ENCODE measurements around the gene OMA1.

The OMA1 gene

DNA sequence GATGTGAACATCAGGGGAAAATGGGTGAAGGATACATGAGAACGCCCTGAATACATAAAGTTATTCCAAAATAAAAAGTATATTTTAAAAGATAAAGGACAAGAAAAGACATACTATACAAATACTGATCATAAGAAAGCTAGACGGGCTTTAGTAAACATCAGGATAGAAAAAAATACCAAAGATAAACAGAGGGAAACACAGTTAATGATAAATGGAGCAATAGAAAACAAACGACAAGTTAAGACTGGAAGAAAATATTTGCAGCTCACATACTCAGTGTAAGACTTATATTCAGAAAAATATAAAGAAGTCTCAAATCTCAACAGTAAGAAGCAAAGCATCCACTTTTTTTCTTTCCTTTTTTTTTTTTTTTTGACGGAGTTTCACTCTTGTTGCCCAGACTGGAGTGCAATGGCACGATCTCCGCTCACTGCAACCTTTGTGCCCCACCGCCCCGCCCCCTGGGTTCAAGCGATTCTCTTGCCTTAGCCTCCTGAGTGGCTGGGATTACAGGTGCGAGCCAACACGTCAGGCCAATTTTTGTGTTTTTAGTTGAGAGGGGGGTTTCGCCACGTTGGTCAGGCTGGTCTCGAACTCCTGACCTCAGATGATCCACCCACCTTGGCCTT lies 94.8 kb downstream of the OMA1 start (continued):
- TF ChIP-seq, protein P1, sequence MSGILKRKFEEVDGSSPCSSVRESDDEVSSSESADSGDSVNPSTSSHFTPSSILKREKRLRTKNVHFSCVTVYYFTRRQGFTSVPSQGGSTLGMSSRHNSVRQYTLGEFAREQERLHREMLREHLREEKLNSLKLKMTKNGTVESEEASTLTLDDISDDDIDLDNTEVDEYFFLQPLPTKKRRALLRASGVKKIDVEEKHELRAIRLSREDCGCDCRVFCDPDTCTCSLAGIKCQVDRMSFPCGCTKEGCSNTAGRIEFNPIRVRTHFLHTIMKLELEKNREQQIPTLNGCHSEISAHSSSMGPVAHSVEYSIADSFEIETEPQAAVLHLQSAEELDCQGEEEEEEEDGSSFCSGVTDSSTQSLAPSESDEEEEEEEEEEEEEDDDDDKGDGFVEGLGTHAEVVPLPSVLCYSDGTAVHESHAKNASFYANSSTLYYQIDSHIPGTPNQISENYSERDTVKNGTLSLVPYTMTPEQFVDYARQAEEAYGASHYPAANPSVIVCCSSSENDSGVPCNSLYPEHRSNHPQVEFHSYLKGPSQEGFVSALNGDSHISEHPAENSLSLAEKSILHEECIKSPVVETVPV (CRISPR knock-in tag; IDR thresholded peaks at IDR 0.05) = no peak
- no peak for TF ChIP-seq ARNTL (CRISPR knock-in tag; IDR thresholded peaks at IDR 0.05; ENCODE audit: borderline replicate concordance, low read depth)
- TF ChIP-seq, protein P2, sequence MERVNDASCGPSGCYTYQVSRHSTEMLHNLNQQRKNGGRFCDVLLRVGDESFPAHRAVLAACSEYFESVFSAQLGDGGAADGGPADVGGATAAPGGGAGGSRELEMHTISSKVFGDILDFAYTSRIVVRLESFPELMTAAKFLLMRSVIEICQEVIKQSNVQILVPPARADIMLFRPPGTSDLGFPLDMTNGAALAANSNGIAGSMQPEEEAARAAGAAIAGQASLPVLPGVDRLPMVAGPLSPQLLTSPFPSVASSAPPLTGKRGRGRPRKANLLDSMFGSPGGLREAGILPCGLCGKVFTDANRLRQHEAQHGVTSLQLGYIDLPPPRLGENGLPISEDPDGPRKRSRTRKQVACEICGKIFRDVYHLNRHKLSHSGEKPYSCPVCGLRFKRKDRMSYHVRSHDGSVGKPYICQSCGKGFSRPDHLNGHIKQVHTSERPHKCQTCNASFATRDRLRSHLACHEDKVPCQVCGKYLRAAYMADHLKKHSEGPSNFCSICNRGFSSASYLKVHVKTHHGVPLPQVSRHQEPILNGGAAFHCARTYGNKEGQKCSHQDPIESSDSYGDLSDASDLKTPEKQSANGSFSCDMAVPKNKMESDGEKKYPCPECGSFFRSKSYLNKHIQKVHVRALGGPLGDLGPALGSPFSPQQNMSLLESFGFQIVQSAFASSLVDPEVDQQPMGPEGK (CRISPR knock-in tag; IDR thresholded peaks at IDR 0.05; ENCODE audit: borderline replicate concordance) = no peak
- TF ChIP-seq ZNF565 (CRISPR knock-in tag; conservative IDR thresholded peaks at IDR 0.05; ENCODE audit: low read depth) = no peak
- TF ChIP-seq TCF4 (CRISPR knock-in tag; IDR thresholded peaks at IDR 0.05; ENCODE audit: borderline replicate concordance) = no peak
- TF ChIP-seq, protein P3, sequence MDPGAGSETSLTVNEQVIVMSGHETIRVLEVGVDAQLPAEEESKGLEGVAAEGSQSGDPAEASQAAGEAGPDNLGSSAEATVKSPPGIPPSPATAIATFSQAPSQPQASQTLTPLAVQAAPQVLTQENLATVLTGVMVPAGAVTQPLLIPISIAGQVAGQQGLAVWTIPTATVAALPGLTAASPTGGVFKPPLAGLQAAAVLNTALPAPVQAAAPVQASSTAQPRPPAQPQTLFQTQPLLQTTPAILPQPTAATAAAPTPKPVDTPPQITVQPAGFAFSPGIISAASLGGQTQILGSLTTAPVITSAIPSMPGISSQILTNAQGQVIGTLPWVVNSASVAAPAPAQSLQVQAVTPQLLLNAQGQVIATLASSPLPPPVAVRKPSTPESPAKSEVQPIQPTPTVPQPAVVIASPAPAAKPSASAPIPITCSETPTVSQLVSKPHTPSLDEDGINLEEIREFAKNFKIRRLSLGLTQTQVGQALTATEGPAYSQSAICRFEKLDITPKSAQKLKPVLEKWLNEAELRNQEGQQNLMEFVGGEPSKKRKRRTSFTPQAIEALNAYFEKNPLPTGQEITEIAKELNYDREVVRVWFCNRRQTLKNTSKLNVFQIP (CRISPR knock-in tag; IDR thresholded peaks at IDR 0.05; ENCODE audit: borderline replicate concordance, low read depth) = no peak
- no peak for TF ChIP-seq CSDC2 (CRISPR knock-in tag; IDR thresholded peaks at IDR 0.05)

DNA sequence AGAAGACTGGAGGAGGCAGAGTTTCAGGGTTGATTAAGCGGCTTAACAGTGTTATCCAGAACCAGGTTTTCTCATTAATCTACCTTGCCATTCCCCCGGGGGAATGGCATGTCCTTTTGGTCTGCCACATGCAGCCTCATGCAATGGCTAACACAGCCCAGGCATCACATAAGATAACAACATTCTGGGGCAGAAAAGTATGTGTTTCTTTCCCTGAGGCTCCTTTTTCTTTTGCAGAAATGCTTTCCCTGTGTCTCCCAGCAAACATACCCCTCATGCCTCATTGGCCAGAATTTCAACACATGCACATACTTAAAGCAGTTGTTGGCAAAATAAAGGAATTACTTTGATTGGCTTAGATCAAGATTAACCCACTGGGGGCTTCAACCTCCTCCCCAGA lies 98.6 kb downstream of the OMA1 start:
- no peak for ATAC-seq
- TF ChIP-seq ESRRG (CRISPR knock-in tag; IDR thresholded peaks at IDR 0.05) (no peak), ARNTL (CRISPR knock-in tag; IDR thresholded peaks at IDR 0.05; ENCODE audit: borderline replicate concordance, low read depth) (no peak), ZNF565 (CRISPR knock-in tag; conservative IDR thresholded peaks at IDR 0.05; ENCODE audit: low read depth) (no peak)
- TF ChIP-seq, protein P3 (CRISPR knock-in tag; IDR thresholded peaks at IDR 0.05; ENCODE audit: borderline replicate concordance, low read depth) = no peak

DNA sequence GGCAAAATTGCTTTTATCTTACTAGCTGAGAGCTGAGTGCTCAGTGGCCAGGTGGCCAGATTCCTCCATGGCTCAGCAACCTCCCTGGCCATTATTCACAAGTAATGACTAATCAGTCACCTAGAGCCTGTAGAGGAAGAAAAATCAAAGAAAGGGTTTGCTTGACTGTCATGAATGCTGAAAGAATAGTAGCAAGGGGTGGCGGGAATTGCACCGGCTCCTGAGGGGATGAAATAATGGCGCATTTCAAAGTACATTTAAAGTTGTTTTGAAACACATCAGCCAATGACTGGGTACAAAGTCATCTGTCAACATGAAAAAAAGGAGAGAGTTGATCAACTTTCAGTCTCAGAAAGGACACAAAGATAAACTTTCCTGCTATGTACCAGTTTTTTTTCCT lies 99.5 kb downstream of the OMA1 start:
- ATAC-seq = no peak
- TF ChIP-seq ISL1 (CRISPR knock-in tag; IDR thresholded peaks at IDR 0.05) (no peak), BACH2 (CRISPR knock-in tag; IDR thresholded peaks at IDR 0.05; ENCODE audit: borderline replicate concordance) (no peak), SNAI2 (CRISPR knock-in tag; IDR thresholded peaks at IDR 0.05) (no peak), CSDC2 (CRISPR knock-in tag; IDR thresholded peaks at IDR 0.05) (no peak), ZNF70 (CRISPR knock-in tag; IDR thresholded peaks at IDR 0.05) (no peak), ZC3H10 (CRISPR knock-in tag; IDR thresholded peaks at IDR 0.05) (no peak)
- TF ChIP-seq, protein P1 (CRISPR knock-in tag; IDR thresholded peaks at IDR 0.05) = no peak

DNA sequence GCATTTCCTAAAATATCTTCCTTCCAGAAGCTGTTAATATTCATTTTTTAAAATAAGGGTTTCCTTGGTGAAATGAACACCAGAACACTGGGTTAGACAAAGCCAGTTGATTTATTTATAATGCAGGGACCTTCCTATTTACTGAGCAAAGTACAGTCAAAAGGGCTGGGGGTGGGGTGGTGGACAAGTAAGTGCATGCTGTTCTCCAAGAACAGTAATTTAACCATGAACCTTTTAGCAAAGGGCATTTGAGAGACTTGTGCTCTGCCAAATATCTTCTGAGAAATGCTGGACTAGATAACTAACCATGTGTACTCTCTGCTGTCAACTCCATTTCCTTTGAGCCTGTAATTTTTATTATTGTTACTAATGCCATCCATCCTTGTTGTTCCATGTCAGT lies 100.2 kb downstream of the OMA1 start:
- ATAC-seq = no peak
- no peak for TF ChIP-seq ZNF8 (CRISPR knock-in tag; IDR thresholded peaks at IDR 0.05)
- TF ChIP-seq ISL1 (CRISPR knock-in tag; IDR thresholded peaks at IDR 0.05) = peak; percentile 61

DNA sequence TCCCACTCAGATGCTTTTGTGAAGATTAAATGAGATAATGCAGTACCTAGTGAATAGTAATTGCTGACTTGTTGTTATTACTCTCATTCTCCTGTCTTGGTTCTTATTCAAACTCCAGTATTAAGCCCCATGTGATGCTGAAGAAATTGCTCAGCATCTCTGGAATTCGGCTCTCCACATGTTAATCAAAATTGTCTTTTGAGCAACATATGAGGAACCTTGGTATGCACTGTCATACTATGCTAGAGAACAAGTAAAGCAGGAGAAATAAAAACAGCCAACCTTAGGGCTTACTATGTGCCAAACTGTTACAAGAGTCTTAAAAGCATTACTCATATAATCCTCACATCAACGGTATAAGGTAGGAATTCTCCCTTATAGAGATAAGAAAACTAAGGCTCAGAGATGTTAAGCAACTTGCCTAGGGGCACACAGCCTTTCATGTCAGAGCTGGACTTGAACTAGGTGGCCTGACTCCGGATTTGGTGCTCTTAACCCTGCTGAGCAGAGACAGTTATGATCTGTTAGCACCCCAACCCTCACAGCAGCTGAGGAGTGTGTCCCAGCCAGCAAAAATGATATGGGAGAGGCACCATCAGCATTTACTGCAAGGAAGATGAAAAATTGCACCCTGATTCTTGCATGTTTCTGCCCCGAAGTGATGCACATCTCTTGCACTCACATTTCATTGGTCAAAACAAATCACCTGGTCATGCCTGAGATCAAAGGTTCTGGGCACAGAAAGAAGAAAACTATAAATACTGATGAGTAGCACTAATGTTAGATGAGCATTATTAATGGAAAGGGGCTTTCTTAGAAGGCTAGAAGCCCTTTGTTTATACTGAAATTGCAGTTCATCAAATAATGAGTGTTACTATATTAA lies 102.3 kb downstream of the OMA1 start:
- no peak for ATAC-seq
- TF ChIP-seq BACH2 (CRISPR knock-in tag; IDR thresholded peaks at IDR 0.05; ENCODE audit: borderline replicate concordance) (no peak), ZFP3 (CRISPR knock-in tag; IDR thresholded peaks at IDR 0.05) (no peak), RARB (CRISPR knock-in tag; IDR thresholded peaks at IDR 0.05) (no peak), TOX (CRISPR knock-in tag; IDR thresholded peaks at IDR 0.05; ENCODE audit: borderline replicate concordance) (no peak), ESRRG (CRISPR knock-in tag; IDR thresholded peaks at IDR 0.05) (no peak), ARNTL (CRISPR knock-in tag; IDR thresholded peaks at IDR 0.05; ENCODE audit: borderline replicate concordance, low read depth) (no peak), TCF4 (CRISPR knock-in tag; IDR thresholded peaks at IDR 0.05; ENCODE audit: borderline replicate concordance) (no peak)
- TF ChIP-seq, protein P4, sequence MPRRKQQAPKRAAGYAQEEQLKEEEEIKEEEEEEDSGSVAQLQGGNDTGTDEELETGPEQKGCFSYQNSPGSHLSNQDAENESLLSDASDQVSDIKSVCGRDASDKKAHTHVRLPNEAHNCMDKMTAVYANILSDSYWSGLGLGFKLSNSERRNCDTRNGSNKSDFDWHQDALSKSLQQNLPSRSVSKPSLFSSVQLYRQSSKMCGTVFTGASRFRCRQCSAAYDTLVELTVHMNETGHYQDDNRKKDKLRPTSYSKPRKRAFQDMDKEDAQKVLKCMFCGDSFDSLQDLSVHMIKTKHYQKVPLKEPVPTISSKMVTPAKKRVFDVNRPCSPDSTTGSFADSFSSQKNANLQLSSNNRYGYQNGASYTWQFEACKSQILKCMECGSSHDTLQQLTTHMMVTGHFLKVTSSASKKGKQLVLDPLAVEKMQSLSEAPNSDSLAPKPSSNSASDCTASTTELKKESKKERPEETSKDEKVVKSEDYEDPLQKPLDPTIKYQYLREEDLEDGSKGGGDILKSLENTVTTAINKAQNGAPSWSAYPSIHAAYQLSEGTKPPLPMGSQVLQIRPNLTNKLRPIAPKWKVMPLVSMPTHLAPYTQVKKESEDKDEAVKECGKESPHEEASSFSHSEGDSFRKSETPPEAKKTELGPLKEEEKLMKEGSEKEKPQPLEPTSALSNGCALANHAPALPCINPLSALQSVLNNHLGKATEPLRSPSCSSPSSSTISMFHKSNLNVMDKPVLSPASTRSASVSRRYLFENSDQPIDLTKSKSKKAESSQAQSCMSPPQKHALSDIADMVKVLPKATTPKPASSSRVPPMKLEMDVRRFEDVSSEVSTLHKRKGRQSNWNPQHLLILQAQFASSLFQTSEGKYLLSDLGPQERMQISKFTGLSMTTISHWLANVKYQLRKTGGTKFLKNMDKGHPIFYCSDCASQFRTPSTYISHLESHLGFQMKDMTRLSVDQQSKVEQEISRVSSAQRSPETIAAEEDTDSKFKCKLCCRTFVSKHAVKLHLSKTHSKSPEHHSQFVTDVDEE (CRISPR knock-in tag; IDR thresholded peaks at IDR 0.05) = no peak
- TF ChIP-seq, protein P2 (CRISPR knock-in tag; IDR thresholded peaks at IDR 0.05; ENCODE audit: borderline replicate concordance) = no peak
